SK-N-MC (cell line): ENCODE data around the gene AK8.

Experiments used
- EZH2 ChIP-seq: fragments of 200-600 bp; sonication (generic); IDR thresholded peaks from one replicate; pipeline ENCODE4 v1.6.1; 2017; ENCODE audit warnings: antibody characterized with exemption
- POLR2AphosphoS5 ChIP-seq: IDR thresholded peaks from 2 replicates; pipeline ENCODE4 v1.6.1; 2012; ENCODE audit warnings: mild to moderate bottlenecking, low read depth, low read length, borderline replicate concordance

- no peak for TF ChIP-seq EZH2
- TF ChIP-seq POLR2AphosphoS5 = no peak
Observed at GRCh38 chr9:132881826-132882225, 3.7 kb upstream of the AK8 start.
